ENCODE data around the gene CFAP100. TPM values are rescaled to one million over a fixed set of nuclear protein-coding genes. Genes with fewer than 3 reads are reported as not detected.
A peak's percentile ranks its signal among the peaks of the same experiment; 100 is the strongest.

The CFAP100 gene
- total RNA-seq, 2 experiments from 2014 or later: not detected

DNA sequence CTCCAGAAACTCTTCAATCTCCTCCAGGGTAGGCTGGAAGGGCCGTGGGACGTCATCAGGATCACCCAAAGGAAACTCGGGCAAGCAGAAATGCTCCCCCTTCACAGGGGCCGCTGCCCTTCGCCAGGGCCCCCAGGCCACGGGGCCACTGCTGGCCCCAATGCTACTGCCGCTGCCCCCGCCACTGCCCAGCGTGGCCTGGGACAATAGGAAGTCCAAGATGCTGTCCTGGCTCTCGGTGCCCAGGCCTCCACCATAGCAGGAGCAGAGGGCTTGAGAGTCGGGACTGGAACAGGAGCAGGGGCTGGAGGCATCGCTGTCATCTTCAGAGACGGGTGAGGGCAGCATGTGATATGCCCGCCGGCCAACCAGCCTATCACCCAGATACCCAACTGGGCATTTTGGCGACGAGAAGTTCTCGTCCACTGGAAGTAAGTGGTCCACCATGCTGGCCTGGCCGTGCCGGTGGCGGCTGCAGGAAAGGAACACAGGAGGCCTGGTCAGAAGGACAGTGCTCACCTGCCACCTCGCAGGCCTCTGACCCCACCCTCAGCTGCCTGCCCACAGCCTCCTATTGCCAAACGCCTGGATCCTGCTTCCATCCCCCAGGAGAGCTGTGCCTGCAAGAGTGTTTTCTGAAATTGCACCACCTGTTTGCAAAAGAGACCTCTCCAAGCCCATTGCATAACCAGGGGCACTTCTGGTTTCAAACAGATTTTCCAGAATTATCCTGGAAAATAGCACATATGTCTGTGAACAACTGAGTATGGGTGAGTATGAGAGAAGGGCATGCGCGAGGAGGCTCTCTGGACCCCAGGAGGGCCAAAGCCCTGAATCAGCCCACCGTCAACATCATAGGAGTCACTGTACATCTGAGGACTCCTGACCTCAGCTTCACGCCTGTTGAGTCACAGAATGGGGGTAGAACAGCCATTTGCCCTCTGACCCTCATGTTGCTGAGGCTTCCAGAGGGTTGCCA lies 41.9 kb upstream of the CFAP100 start:
- peak; percentile 19 for DNase-seq
- POLR2A ChIA-PET: no interaction called here
- ATAC-seq (ENCODE audit: low read depth): no peak

DNA sequence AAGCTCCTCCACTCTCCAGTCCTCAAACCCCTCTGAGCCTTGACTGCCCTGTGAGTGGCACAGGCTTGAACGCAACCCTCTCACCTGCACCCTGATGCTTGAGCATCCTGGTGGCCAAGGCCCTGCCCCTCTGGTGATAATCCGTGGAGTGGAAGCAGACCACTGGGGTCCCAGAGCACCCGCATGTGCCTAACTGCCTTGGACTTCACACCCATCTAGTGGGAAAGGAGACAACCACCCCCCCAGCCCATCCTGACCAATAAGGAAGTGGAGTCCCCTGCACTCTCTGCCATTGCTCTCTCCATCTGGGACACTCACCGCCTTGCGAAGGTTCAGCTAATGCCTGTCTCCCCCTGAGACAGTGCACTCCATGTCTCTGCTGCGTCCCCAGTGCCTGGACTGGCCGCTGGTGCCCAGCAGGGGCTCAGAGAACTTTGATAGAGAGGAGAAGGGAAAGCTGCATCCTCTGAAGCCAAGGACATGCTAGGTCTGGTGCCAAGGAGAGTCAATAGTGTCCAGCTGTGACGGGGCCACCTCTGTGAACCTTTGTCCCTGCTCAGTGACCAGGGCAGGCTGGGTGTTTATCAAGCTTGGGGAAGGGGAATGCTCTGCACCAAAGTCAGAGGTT lies 40.9 kb upstream of the CFAP100 start:
- H3K36me3 Mint-ChIP-seq: no peaks in the 10 kb centered on the region
- no peak overlapping the region for H3K4me3 Mint-ChIP-seq
- no peak for ATAC-seq (ENCODE audit: low read depth)
- no peak overlapping the region for H3K27ac Mint-ChIP-seq
- peaks cover 28% of the 10 kb centered on the region for H3K27me3 Mint-ChIP-seq
- peaks cover 10% of the 10 kb centered on the region for H3K4me1 Mint-ChIP-seq
- POLR2A ChIA-PET: no interaction called here
- H3K9me3 Mint-ChIP-seq: no peaks in the 10 kb centered on the region
- no peak for DNase-seq

More for the DNA sequence above, 41.9 kb upstream of the CFAP100 start:
- peaks cover 18% of the 10 kb centered on the region for H3K27me3 Mint-ChIP-seq
- H3K4me3 Mint-ChIP-seq: no peak overlapping the region
- no peak overlapping the region for H3K27ac Mint-ChIP-seq
- peaks cover 6% of the 10 kb centered on the region for H3K4me1 Mint-ChIP-seq
- H3K36me3 Mint-ChIP-seq: no peaks in the 10 kb centered on the region
- no peaks in the 10 kb centered on the region for H3K9me3 Mint-ChIP-seq

DNA sequence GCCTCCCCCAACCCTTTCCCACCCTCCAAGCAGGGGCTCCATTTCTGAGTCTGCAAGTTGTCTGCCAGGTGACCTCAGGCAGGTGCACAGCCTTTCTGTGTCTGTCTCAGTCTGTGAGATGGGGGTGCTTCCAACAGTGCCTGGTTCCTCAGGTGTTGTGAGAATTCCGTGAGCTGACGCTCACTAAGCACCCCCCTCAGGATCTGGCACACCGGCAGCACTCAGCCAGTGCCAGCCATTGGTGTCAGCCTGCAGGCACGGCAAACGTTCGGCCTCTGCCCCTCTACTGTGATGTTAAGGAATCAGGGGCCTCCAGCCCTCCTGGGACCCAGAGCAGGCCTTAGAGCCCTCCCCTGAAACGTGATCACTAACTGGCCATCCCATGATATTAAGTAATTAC lies 39.9 kb upstream of the CFAP100 start:
- Mint-ChIP-seq H3K4me1 (peaks cover 10% of the 10 kb centered on the region), H3K27me3 (peaks cover 36% of the 10 kb centered on the region), H3K27ac (no peak overlapping the region), H3K4me3 (no peak overlapping the region), H3K36me3 (no peaks in the 10 kb centered on the region), H3K9me3 (no peaks in the 10 kb centered on the region)
- POLR2A ChIA-PET: no interaction called here
- DNase-seq (no peak), ATAC-seq (ENCODE audit: low read depth) (no peak)

DNA sequence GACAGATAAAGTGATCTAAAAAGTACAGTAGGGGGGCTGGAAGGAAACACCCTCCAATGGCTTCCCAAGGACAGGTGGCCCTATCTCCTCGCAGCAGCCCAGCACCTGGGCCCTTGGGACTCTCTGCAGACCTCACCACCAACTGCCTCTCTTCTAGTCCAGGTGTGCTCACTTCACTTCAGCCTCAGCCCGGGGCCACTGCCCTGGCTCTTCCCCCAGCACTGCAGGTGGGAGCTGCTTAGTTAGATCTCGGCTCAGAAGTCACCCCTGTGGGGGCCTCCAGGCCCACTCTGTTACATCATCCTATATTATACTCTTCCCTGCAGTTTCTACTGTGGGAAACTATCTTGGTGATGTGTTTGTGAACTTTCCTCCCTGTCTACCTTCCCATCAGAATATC lies 39.5 kb upstream of the CFAP100 start:
- DNase-seq: no peak
- no peaks in the 10 kb centered on the region for H3K9me3 Mint-ChIP-seq
- H3K36me3 Mint-ChIP-seq: no peaks in the 10 kb centered on the region
- H3K27me3 Mint-ChIP-seq: peaks cover 39% of the 10 kb centered on the region
- no peak overlapping the region for H3K4me3 Mint-ChIP-seq
- peaks cover 10% of the 10 kb centered on the region for H3K4me1 Mint-ChIP-seq
- no peak for ATAC-seq (ENCODE audit: low read depth)
- POLR2A ChIA-PET: no interaction called here
- H3K27ac Mint-ChIP-seq: no peak overlapping the region

DNA sequence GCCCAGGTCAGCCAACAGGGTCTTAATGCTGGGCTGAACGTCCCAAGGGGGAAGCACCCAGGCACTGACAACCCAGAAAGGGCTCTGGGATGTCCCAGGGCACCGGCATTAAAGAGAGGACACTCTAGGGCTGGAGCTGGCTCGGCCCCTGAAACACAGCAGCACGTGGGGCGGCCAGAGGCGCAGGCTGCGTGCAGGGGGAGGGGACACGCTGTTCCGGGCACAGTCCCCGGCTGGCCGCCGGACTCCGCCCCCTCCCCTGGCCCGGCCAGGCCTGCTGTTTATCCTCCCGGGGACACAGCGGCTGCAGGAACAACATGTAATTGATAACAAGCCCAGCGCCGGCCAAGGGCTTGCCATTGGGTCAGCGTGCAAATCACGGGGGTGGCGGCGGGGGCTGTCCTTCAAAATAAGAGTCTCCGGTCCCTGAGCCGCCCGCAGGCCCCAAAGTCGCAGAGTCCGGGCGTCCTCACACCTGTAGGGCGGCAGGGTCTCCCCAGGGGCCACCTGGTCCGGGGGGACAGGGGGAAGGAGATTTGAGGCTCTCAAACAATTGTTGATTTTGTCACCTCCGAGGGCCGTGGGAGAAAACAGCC lies 38.8 kb upstream of the CFAP100 start:
- DNase-seq (no peak), ATAC-seq (ENCODE audit: low read depth) (no peak)
- Mint-ChIP-seq H3K4me3 (peak overlapping the region; percentile 72), H3K27me3 (peaks cover 40% of the 10 kb centered on the region), H3K36me3 (no peaks in the 10 kb centered on the region), H3K27ac (no peak overlapping the region), H3K9me3 (no peaks in the 10 kb centered on the region), H3K4me1 (peaks cover 10% of the 10 kb centered on the region)
- POLR2A ChIA-PET: no interaction called here

DNA sequence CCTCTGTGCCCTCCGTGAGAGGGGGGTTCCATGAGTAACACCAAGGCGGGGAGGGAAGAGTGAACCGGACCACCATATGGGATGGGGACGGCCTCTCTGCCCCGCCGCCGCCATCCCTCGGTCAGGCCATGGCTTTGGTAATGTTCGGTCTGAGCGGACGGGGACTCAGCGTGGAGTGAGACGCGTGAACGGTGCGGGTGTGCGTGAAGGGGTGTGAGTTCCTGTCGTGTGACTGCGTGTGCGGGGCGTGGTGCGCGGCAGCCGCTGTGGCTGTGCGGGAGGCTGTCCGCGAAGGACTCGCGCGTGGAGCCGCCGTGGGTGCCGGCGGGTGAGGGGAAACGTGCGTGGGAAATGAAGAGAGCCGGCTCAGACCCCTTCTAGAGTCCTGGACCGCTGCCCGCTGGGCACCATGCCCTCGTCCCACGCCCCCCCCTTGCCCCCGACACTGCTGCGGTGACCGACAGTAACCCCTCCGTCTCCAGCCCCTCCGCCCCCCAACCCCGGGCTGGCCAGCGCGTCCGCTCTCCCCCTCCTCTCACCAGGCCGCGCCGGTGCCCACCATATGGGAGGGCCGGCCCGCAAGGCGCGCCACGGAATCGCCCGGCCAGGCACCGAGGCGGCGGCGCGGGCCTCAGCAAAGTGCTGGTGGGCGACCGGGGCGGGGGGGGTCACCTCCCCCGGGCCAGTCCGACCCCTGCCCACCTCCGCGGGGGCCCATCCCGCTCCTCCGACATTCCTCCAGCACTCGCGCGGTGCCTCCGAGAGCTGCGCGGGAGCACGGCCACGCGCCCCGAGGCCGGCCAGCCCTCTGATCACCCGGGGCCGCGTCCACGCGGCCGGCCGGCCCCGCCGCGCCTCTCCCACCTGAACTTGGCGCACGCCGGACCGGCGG lies 38.1 kb upstream of the CFAP100 start:
- Mint-ChIP-seq H3K36me3 (no peaks in the 10 kb centered on the region), H3K27ac (peak overlapping the region; percentile 72), H3K27me3 (peaks cover 44% of the 10 kb centered on the region), H3K9me3 (no peaks in the 10 kb centered on the region), H3K4me1 (peaks cover 10% of the 10 kb centered on the region), H3K4me3 (peak overlapping the region; percentile 72)
- no peak for DNase-seq
- POLR2A ChIA-PET: no interaction called here
- ATAC-seq (ENCODE audit: low read depth): no peak

DNA sequence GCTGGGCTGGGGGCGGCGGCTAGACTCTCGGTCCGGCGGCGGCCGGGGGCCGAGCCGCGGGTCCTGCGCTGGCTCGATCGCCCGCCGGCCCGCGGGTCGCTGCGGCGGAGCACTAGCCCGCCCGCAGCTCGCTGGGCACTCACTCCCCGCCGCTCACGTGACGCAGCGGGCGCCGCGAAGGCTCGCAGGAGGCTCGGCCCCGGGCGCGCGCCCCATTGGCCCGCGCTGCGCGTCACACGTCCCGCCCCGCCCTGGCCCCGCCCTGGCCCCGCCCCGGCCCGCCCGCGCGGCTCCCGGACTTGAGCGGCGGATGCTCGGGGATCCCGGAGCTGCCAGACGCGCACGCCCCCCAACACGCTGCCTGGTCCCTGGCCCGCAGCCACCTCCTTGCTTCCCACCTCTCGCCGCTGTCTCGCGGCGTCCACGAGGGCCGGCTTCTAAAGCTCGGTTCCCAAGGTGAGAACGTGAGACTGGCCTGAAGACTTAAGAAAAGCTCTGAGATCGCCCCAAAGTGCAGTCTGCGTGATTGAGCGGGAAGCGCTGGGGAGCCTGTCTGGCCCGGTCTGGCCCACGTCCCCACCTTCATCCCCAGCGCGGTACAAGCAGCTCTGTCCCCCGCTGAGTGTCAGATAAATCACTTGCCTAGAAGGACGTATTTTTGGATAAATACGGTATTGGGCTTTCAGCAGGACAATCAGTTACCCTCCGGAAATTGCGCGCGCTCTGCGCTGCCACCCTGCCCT lies 37.2 kb upstream of the CFAP100 start, which contains the start of gene KLF15:
Gene KLF15 (minus strand): TSS at position 114 of the 743 bp plus-strand sequence. CDS start 4,486 bp downstream, outside the sequence.
- ATAC-seq (ENCODE audit: low read depth) (peak; percentile 94), DNase-seq (peak; percentile 85)
- peaks cover 44% of the 10 kb centered on the region for H3K27me3 Mint-ChIP-seq
- POLR2A ChIA-PET: no interaction called here
- peaks cover 10% of the 10 kb centered on the region for H3K4me1 Mint-ChIP-seq
- H3K36me3 Mint-ChIP-seq: no peaks in the 10 kb centered on the region
- peak within 1 kb of the TSS; percentile 72 for H3K27ac Mint-ChIP-seq
- peak within 1 kb of the TSS; percentile 75 for H3K4me3 Mint-ChIP-seq
- no peaks in the 10 kb centered on the region for H3K9me3 Mint-ChIP-seq

DNA sequence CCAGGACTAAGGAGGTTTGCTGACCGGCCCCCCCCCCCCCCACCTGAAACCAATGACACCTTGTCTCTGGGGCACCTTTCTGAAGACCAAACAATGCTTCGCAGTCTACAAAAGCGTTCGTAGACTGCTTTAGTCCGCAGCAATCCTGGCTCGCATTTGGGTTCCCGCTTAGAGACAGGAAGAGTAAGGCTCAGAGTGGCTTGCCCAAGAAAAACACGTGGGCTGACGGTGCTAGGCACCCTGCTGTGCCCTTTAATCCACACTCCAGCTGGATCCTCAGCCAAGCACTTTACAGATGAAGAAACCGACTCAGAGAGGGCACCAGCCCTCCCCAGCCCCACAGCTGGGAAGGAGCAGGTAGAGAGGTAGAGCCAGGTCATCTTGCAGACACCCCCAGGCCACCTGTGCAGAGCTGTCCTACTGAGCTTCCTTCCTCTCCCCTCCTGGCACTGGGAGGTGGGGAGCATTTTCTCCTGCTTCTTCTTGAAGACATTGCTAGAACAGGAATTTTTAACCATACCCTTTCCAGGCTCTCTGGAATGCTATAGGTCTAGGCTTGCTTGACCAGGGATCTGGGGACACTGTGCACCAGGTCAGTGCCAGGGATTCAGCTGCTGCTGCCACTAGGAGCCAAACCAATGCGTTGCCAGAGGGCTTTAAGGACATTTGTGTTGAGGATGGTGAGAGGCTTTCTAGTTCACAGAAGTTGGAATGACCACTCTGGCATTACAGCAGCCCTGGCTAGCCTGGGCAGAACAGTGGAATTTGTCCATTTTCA lies 36.5 kb upstream of the CFAP100 start:
- Mint-ChIP-seq H3K27me3 (peaks cover 44% of the 10 kb centered on the region), H3K4me1 (peaks cover 10% of the 10 kb centered on the region), H3K36me3 (no peaks in the 10 kb centered on the region), H3K4me3 (peak overlapping the region; percentile 75), H3K27ac (no peak overlapping the region), H3K9me3 (no peaks in the 10 kb centered on the region)
- DNase-seq (no peak), ATAC-seq (ENCODE audit: low read depth) (no peak)
- POLR2A ChIA-PET: no interaction called here

DNA sequence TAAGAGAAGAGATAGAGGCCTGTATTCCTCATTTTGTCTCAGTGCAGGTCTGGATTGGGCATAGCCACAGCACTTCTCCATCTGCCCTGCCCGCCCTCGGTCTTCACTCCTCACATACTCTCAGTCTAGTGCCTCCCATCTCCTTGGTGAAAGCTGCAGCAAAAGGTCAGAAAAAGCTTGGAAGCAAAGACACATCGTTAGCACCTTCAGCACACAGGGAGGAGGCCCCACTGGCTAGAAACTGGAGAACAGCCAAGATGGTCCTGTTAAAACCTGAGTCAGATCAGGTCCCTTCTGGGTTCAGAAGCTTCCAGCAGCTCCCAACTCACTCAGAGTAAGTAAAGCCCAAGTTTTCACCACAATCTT lies 35.9 kb upstream of the CFAP100 start:
- H3K4me1 Mint-ChIP-seq: peaks cover 10% of the 10 kb centered on the region
- peaks cover 44% of the 10 kb centered on the region for H3K27me3 Mint-ChIP-seq
- ATAC-seq (ENCODE audit: low read depth) (no peak), DNase-seq (no peak)
- no peak overlapping the region for H3K27ac Mint-ChIP-seq
- H3K9me3 Mint-ChIP-seq: no peaks in the 10 kb centered on the region
- no peak overlapping the region for H3K4me3 Mint-ChIP-seq
- POLR2A ChIA-PET: no interaction called here
- H3K36me3 Mint-ChIP-seq: no peaks in the 10 kb centered on the region

DNA sequence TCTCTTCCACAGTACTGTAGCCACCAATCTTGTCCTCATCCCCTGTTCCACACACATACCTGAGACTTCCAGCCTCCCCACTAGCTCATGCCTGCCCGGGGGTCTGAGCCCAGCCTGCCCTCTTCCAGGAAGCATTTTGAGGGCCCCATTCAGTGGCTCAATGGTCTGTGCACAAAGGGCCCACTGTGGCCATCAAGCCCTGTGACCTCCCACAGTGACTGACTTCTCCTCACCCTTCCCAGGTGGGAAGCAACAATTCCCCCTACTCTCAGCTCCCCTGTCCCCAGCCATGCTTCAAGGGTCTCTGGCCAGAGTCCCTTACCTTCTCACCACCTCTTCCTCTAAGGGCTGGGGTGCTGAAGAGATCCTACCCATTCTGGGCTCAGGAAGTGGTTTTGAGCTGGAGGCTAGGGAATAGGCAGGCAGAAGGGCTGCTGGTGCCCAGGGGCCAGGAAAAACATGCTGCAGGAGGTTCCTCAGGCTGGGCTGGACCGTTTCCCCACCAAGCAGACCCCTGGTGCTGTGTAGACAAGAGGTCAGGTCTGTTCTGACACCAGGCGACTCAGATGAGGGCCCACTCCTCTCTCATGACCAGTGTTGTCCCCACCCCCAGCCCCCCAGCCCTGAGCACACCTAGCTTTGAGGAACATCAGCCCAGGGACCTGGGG lies 34.5 kb upstream of the CFAP100 start:
- peaks cover 38% of the 10 kb centered on the region for H3K27me3 Mint-ChIP-seq
- no peak for DNase-seq
- no peak overlapping the region for H3K27ac Mint-ChIP-seq
- POLR2A ChIA-PET: no interaction called here
- H3K4me3 Mint-ChIP-seq: no peak overlapping the region
- no peaks in the 10 kb centered on the region for H3K36me3 Mint-ChIP-seq
- no peaks in the 10 kb centered on the region for H3K9me3 Mint-ChIP-seq
- peaks cover 10% of the 10 kb centered on the region for H3K4me1 Mint-ChIP-seq
- ATAC-seq (ENCODE audit: low read depth): no peak

DNA sequence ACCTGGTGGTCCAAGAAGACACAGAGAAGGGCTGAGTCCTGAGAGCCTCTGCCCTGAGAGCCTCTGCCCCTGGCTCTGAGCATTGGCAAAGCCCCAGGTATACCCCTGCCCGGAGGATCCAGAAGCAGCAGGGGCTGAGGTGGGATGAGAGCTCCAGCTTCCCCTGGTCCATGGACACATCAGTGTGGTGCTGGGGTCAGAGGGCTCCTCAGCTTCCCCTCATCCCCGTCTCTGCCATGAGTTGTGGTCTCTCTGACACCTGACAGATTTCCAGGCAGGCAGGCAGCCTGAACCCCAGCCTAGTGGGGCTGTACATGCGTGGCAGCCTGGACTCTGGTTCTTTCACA lies 34.0 kb upstream of the CFAP100 start:
- H3K36me3 Mint-ChIP-seq: no peaks in the 10 kb centered on the region
- H3K4me3 Mint-ChIP-seq: no peak overlapping the region
- POLR2A ChIA-PET: no interaction called here
- H3K9me3 Mint-ChIP-seq: no peaks in the 10 kb centered on the region
- H3K4me1 Mint-ChIP-seq: peaks cover 10% of the 10 kb centered on the region
- peaks cover 33% of the 10 kb centered on the region for H3K27me3 Mint-ChIP-seq
- ATAC-seq (ENCODE audit: low read depth) (no peak), DNase-seq (no peak)
- H3K27ac Mint-ChIP-seq: no peak overlapping the region

DNA sequence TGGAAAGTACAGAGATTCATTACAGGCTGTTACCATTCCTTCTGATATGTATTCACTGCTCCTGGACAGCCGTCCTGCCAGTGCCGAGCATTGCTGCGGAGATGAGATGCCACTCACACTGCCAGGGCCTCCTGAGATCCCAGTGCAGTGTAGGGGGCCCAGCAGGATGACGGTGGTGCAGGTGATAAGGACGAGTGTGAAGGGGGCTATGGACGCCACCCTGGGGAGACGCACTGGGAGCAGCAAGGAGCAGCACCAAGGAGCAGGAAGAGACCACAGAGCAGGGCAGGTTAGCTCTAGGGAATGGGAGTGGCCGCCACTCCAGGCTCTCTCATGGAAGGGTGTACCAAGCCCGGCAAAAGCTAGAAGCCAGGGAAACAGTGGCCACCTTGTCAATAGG lies 33.5 kb upstream of the CFAP100 start:
- POLR2A ChIA-PET: no interaction called here
- no peaks in the 10 kb centered on the region for H3K9me3 Mint-ChIP-seq
- peaks cover 9% of the 10 kb centered on the region for H3K4me1 Mint-ChIP-seq
- H3K27ac Mint-ChIP-seq: no peak overlapping the region
- no peak overlapping the region for H3K4me3 Mint-ChIP-seq
- no peaks in the 10 kb centered on the region for H3K36me3 Mint-ChIP-seq
- DNase-seq: no peak
- ATAC-seq (ENCODE audit: low read depth): no peak
- peaks cover 29% of the 10 kb centered on the region for H3K27me3 Mint-ChIP-seq

All from activated naive CD8-positive, alpha-beta T cell treated with anti-CD3 and anti-CD28 coated beads, Interleukin-2, amount 10 ng/mL, durations not matched to agents 7 days and 5 days (primary cell).